Raji (cell line): Measurements from ENCODE around the gene PYCR2.
A peak's percentile ranks its signal among the peaks of the same experiment; 100 is the strongest.

Experiments used
- POLR2A ChIP-seq: IDR thresholded peaks from 2 replicates; pipeline ENCODE4 v1.6.1; 2011; ENCODE audit warnings: low read depth, low read length, control low read depth; ENCODE audit not compliant: insufficient read depth

Gene PYCR2

DNA sequence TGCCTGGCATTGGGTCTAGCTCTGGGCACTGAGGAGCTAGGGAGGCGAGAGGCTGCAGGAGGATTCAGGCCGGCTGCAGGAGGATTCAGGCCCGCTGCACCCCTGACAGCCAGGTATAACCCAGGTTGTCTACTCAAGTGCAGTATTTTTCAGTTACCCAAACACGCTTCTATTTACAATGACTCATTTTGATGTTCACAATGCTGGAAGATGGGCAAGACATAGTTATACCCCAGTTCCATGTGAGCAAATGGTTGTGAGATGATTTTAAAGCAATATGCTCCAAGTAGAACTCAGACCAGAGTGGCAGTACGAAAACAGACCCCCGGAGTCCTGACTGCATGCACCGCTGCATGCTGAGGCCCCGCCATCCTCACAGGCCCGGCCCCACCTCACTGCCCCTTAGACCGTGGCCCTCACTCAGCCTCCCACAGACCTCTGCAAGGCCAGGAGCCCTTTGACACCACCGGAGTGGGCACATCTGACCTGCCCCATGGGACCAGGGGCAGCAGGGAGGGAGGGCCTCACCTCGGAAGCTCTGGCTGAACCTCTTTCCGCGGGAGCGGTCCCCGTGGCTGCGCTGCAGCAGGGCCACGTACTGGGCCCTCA, 35.7 kb downstream of the PYCR2 start:
- no peak for TF ChIP-seq POLR2A

DNA sequence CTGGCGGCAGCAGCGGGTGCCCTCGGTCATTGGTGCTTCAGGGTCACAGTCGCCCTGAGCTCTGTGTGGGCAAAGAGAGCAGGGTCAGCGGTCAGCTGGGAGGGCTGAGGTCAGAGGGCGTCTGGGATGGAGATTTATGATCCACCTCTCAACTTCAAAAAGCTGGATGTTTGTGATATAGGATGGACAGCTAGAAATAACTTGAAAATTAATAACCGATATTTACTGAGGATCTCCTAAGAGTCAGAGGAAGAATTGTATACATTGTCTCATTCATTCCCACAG, 37.1 kb downstream of the PYCR2 start:
- TF ChIP-seq POLR2A: no peak

DNA sequence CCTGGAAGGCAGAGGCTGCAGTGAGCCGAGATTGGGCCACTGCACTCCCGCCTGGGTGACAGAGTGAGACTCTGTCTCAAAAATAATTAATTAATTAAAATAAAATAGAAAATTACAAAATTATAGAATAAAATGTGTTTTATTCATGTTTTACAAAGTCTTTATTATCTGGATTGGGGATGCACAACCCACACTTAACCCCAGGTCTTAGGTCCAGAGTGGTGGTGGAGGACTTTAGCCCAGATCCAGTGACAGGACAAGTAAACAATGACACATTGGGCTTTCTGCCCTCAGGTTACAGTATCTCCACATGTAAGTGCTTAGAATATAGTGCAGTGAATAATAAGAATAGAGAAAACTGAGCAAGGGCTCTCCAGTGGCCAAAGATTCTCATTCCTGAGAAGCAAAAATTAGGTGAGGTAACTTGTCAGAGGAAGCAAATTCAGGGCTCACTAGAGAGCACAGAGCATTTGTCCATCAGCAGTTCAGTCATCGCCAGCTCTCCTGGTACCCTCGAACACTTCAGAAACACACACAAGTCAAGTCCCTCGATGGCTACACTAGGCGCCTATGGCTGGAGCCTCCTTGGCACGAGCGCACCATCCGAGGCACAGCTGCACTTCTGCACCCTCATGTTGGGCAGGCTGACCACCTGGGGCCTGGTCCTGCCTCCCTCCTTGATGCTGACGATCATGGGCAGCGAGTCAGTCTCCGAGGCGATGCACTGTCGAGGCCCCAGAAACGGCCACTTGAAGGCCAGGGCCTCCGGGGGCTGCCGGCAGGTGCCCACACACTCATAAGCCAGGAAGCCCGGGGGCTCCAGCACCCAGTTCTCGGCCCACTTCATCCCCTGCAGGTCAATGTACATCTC, 37.7 kb downstream of the PYCR2 start:
- no peak for TF ChIP-seq POLR2A

DNA sequence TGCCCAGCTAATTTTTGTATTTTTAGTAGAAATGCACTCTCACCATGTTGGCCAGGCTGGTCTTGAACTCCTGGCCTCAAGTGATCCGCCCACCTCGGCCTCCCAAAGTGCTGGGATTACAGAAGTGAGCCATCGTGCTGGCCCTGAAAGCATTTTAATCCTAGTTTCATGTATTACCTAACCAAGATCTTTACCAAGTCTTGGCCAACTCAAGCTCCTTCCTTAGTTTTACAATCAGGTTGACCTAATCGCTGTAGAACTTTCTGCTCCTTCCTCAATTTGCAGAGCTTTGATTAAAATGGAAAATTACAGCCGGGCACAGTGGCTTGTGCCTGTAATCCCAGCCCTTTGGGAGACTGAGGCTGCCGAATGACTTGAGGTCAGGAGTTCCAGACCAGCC, 38.7 kb downstream of the PYCR2 start:
- TF ChIP-seq POLR2A: no peak

DNA sequence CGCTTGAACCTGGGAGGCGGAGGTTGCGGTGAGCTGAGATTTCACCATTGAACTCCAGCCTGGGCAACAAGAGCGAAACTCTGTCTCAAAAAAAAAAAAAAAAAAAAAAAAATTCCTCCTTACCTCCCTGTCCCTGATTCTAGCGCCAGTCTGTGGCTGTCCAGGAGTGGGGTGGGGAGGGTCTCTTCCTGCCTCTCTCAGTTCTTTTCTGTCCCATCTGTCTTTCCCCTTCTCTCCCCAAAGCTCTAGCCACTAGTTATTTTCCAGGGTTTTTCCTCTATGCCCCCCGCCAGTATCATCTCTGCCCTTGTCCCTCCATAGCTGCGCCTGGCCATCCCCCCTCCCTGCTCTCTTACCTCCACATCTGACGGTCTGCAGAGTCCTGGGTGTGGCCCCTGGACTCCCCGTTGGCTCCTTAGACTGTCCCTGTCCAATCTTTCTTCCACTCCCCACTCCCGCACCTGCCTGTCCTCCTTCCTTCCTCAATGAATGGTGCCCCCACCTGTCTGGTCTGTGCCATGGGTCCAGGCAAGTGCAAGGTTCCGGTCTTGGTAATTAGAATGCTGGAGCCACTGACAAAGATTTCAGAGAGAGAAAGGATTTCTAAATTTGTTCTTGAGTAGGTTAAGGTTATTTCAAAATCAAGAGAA, 40.3 kb downstream of the PYCR2 start:
- TF ChIP-seq POLR2A: no peak

DNA sequence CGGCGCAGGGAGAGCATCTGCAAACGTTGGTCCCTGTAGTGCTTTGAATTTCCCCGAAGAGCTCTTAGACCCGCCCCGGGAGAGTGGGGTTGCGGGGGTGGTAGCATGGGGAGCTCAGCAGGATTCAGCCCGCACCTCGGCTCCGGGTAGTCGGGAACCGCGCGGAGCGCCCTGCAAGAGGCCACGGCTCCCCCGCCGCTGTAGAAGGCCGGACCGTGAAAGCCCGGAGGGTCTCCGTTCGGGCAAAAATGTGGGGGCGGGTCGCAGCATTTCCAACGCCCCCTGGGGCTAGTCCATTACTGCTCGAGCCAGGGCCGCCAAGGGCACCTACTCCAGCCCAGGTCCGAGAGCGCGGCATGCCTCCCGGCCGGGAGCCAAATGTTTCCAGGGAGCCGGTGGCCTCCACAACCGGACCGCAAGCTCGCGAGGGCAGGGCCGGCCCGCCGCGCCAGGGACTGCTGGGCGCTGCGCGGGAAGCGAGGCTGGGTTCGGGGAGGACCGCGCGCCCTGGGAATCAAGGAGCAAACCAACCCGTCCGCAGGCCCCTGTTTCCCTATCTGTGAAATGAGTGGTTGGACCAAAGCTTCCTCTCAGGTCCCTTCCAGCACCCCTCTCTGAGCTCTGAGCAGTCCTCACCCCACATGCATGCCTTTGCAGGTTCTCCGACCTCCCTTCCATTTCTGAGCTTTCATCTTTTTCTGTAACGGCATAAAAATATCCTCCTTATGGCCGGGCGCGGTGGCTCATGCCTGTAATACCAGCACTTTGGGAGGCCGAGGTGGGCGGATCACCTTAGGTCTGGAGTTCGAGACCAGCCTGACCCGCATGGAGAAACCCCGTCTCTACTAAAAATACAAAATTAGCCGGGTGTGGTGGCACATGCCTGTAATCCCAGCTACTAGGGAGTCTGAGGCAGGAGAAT, 41.1 kb downstream of the PYCR2 start:
- no peak for TF ChIP-seq POLR2A

DNA sequence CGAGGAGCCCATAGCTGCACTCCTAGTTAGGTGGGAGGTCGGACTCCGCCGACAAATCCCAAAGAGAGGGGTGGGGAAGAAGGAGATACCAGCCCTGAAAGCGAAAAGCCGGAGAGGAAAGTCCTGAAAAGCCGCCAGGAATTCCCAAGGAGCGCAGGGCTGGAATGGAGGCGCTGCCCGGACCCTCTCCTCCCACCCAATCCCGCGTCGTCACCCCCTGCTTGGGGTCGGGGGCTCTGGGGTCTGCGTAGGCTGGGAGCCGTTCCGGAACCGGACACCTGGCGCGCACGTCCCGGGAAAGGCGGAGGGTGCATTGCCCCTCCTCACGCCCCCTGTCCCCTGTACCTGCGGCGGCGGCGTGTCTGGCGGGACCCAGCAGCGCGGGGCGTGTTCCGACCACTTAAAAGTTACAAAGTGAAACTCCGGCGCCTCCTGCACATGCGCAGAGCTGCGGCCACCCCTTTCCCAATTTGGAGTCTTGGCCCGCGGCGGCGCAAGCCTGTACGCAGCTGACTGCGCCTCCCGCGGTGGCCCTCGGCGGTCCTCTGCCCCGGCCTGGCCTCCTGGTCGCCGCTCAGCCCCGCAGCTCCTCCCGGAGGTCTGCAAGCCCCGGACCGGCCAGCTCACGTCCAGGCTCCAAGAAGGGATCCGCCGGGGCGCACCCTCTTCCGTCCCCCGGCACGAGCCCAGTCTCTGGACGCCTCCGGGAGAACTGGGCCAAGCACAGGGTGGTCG, 41.9 kb downstream of the PYCR2 start, which contains the start of gene TMEM63A:
Gene TMEM63A, minus strand, starts transcription at position 422 of the 735 bp plus-strand sequence. CDS start 4,800 bp downstream, outside the sequence.
- TF ChIP-seq POLR2A: peak; percentile 67

DNA sequence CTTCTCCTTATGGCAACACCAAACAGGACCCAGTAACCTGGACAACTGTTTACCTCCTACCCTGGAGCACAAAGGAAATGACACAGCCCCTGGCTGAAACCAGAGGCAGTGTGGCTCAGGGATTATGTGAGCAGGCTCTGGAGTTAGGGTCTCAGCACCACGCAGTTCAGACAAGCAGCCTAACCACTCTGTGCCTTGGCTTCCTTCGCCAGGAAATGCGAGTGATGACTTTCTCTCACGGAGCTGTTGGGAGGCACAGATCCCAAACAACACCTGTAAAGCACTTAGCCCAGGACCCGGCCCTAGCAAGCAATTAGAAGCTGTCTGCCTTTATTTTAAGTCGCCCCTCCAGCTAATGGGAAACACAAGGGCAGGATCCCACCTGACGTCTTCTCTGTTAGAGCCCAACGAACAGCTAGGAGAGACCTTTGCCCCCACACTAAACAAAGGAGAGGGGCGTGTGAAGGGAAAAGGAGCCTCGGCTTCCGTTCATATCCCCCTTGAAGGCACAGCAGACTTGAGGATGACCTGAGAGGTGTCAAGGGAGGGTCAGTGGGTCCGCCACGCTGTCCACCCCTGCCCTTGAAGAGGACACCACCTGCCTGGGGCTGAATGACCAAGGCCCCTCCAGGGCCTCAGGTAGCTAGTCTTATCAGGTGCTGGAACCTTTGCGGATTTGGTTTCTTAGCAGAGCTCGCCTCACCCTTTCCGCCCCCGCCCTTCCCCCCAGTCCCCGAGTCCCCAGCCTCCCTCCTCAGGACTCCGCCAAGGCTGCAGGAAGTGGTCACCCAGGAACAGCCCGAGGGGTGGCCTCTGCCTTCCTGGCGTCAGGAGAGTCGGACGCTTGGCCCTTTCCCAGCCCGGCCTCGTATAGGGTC, 42.7 kb downstream of the PYCR2 start:
- TF ChIP-seq POLR2A: no peak

DNA sequence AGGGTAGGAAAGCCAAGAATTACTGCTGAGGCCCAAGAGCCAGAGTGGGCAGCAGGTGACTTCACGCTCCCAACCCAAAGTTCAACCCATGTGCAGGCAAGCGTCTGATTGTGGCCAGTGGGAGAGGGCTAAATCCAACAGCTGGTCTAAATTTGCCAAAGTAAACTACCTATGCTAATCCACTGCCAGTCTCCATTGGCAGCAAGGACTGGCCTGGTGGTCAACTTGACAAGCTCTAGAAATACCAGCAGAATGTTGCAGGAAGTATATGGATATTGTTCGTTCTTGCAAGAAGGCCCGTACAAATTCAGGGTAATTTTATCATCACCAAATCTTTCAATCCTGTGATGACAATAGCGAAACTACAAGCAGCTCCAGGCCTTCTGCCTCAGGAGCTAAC, 43.4 kb downstream of the PYCR2 start:
- TF ChIP-seq POLR2A: no peak

DNA sequence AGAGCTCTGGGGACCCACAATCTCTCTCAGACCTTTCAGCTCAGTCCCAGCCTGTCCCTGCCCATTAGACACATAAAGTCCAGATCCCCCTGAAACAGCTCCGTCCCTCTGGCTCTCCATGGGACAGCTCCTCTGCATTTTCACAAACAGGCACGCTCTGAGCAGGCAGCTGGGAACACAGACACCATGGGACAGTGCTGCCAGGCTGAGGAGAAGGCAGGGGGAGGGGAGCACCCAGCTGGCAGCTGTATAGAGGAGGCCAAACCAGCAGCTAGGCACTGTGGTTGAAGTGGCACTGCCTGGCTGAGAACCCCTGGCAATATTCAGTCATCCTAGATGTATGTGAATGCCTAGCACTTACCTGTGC, 43.8 kb downstream of the PYCR2 start:
- no peak for TF ChIP-seq POLR2A

DNA sequence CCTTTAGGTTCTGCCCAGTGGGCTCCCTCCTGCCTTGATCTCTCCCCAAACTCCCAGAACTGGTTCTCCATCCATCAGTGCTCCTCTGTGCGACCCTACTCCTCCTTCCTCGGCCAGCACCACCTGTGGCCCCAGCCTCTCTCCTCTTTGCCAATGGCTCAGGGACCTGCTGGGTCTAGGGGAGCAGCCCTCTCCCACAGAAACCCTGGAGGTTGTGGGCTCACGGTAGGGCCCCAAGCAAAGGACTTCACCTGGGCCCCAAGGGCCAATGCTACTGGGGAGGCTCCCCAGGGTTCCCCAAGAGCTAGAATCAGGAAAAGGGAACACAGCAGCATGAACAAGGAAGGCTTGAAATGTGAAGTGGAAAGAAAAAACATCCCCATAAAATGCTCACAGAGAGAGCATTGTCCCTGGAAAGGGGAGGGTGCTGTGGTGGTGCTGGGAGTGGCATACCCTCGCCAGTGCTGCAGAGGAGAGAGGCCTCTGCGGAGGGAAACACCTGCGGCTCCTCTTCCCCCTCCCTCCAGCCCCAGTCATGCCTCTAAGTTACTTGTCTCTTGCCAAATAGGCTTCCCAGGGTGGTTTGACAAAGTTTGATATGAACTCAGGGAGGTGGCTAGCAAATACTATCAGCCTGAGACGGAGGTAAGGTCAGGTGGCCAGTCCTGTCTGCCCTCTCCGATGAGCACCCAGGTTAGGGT, 44.4 kb downstream of the PYCR2 start:
- TF ChIP-seq POLR2A: no peak

DNA sequence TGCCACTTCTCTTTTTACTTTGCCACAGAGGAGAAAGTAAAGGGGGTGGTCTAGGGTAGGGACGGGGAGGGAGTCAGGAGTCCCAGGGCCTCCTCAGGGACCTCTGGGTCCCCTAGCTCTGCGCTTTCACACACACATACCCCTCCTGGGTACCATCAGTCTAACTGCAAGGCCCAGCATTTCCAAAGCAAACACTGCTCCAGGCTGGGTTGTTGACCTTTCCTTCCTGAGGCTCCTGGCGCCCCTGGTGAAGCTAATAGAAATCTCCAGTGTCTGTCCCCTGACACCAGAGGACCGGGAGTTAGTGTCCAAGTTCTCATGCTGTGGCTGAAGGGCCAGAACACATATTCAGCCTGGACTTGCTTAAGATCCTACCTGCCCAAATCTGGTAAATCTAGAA, 45.8 kb downstream of the PYCR2 start:
- TF ChIP-seq POLR2A: no peak

DNA sequence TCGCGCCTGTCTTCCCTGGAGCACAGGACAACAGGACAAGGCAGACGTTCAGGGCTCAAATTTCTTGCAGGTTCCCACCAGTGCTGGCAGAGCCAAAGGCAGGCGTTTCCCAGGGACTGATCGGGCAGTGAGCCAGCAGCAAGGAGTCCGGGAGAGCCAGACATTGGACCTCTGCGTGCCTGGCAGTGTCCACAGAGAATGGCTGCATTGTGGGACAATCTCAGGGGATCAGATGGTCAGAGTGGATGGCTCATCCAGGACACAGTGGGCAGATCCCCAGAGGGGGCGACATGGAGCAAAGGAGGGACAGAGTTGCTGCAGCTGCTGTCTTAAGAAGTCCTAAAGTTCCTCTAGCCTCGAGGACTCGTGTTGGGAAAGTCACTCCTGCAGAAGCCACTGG, 46.5 kb downstream of the PYCR2 start:
- no peak for TF ChIP-seq POLR2A
